ENCODE data around the gene STK16.

STK16 gene

GRCh38 chr2:219214141-219214540 is 31.1 kb upstream of the STK16 start:
- no peak for DNase-seq

- DNase-seq: no peak
Observed at GRCh38 chr2:219214786-219215185, 30.5 kb upstream of the STK16 start.

- no peak for DNase-seq
Observed at GRCh38 chr2:219215871-219216534, 29.3 kb upstream of the STK16 start.

GRCh38 chr2:219216535-219216915 is 28.8 kb upstream of the STK16 start:
- DNase-seq: no peak

GRCh38 chr2:219218217-219218731 is 27.0 kb upstream of the STK16 start:
- peak; percentile 59 for DNase-seq

- DNase-seq: peak; percentile 91
Observed at GRCh38 chr2:219218732-219219701, 26.3 kb upstream of the STK16 start, which contains the start of gene ABCB6. Gene ABCB6 (minus strand): TSS chr2:219218958. CDS start chr2:219218673, 285 bp downstream.

- DNase-seq: no peak
Observed at GRCh38 chr2:219219784-219220532, 25.3 kb upstream of the STK16 start.

GRCh38 chr2:219220652-219221402 is 24.5 kb upstream of the STK16 start:
- no peak for DNase-seq

GRCh38 chr2:219221957-219222518 is 23.2 kb upstream of the STK16 start:
- no peak for DNase-seq

- no peak for DNase-seq
Observed at GRCh38 chr2:219223831-219224610, 21.3 kb upstream of the STK16 start.

GRCh38 chr2:219225350-219225749 is 19.9 kb upstream of the STK16 start:
- no peak for DNase-seq

GRCh38 chr2:219228041-219228910 is 17.0 kb upstream of the STK16 start:
- DNase-seq: no peak

GRCh38 chr2:219228911-219229304 is 16.4 kb upstream of the STK16 start:
- DNase-seq: no peak

GRCh38 chr2:219229305-219230058 is 15.8 kb upstream of the STK16 start, which contains the start of the genes ANKZF1 and ATG9A:
Gene ANKZF1 (plus strand): TSS chr2:219229806. CDS start chr2:219230258, 452 bp downstream.
Gene ATG9A (minus strand): TSS chr2:219229636. CDS start chr2:219228024, 1,612 bp downstream.
- DNase-seq: peak; percentile 94

GRCh38 chr2:219230059-219230540 is 15.2 kb upstream of the STK16 start:
- no peak for DNase-seq

- DNase-seq: no peak
Observed at GRCh38 chr2:219234331-219234730, 10.9 kb upstream of the STK16 start.

- no peak for DNase-seq
Observed at GRCh38 chr2:219243291-219243761, 2.0 kb upstream of the STK16 start.

- DNase-seq: no peak
Observed at GRCh38 chr2:219244789-219245147, 511 bp upstream of the STK16 start.

GRCh38 chr2:219245899-219246230 is 586 bp downstream of the STK16 start:
- no peak for DNase-seq
